Osteocyte (in vitro differentiated cells): Measurements from ENCODE around the gene GRIK2. TPM values are rescaled to one million over a fixed set of nuclear protein-coding genes. Genes with fewer than 3 reads are reported as not detected.

Experiments
- DNase-seq: peaks from one replicate; pipeline ENCODE4 v3.0.0; 2021; ENCODE audit warnings: mixed read lengths; ENCODE audit not compliant: unreplicated experiment; ENCODE audit errors: extremely low spot score
- H3K27ac Mint-ChIP-seq: one replicate; pipeline ENCODE4 v1.8.0; 2021; ENCODE audit warnings: mild to moderate bottlenecking, mixed read lengths; ENCODE audit not compliant: unreplicated experiment
- H3K27me3 Mint-ChIP-seq: one replicate; pipeline ENCODE4 v1.8.0; 2021; ENCODE audit warnings: mixed read lengths; ENCODE audit not compliant: unreplicated experiment
- H3K36me3 Mint-ChIP-seq: one replicate; pipeline ENCODE4 v1.8.0; 2021; ENCODE audit warnings: mixed read lengths; ENCODE audit not compliant: unreplicated experiment
- H3K4me1 Mint-ChIP-seq: one replicate; pipeline ENCODE4 v1.8.0; 2021; ENCODE audit warnings: mixed read lengths; ENCODE audit not compliant: unreplicated experiment
- H3K4me3 Mint-ChIP-seq: one replicate; pipeline ENCODE4 v1.8.0; 2021; ENCODE audit warnings: mild to moderate bottlenecking, moderate library complexity, mixed read lengths; ENCODE audit not compliant: unreplicated experiment
- H3K9me3 Mint-ChIP-seq: one replicate; pipeline ENCODE4 v1.8.0; 2021; ENCODE audit warnings: mixed read lengths; ENCODE audit not compliant: unreplicated experiment
- CTCF ChIP-seq: fragments of 200-600 bp; sonication (generic); IDR thresholded peaks from 2 replicates; pipeline ENCODE4 v1.5.0; 2021; ENCODE audit warnings: antibody characterized with exemption, mild to moderate bottlenecking, moderate library complexity
- total RNA-seq: library from RNA; stranded (reverse); gene quantifications from 2 replicates; pipeline ENCODE4 v1.2.1, GENCODE V29; 2021

GRIK2 gene
- total RNA-seq, 1 donor from 2014 or later, result 7.1 TPM

- TF ChIP-seq CTCF, result no peak
- H3K36me3 Mint-ChIP-seq, result no peaks in the 10 kb centered on the region
- H3K27ac Mint-ChIP-seq, result peak overlapping the region; percentile 47
- H3K4me3 Mint-ChIP-seq, result no peak overlapping the region
- H3K9me3 Mint-ChIP-seq, result no peaks in the 10 kb centered on the region
- no peaks in the 10 kb centered on the region for H3K27me3 Mint-ChIP-seq
- DNase-seq, result no peak
- peaks cover 31% of the 10 kb centered on the region for H3K4me1 Mint-ChIP-seq
These were observed 65.3 kb downstream of the GRIK2 start for GRCh38 chr6:101458826-101459225.

DNA sequence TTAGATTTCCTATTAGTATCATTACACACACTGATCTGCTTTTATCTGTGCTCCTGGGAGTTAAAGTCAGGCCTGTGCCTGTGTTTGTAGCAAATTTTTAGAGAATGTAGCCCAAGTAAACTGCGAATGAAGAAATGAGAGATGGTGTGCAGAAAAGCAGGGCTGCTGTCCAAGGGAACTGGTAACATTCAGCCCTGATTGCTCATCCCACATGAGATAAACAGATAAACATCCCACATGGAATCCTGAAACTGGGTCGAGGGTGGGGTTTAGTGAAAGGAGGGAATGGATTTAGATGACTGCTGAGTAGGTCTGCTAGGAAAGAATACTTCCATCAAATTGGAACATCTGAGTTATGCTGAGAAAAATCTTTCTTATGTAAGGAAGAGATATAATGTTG lies 69.1 kb downstream of the GRIK2 start:
- Mint-ChIP-seq H3K9me3 (no peaks in the 10 kb centered on the region), H3K27ac (no peak overlapping the region)
- DNase-seq, result no peak

DNA sequence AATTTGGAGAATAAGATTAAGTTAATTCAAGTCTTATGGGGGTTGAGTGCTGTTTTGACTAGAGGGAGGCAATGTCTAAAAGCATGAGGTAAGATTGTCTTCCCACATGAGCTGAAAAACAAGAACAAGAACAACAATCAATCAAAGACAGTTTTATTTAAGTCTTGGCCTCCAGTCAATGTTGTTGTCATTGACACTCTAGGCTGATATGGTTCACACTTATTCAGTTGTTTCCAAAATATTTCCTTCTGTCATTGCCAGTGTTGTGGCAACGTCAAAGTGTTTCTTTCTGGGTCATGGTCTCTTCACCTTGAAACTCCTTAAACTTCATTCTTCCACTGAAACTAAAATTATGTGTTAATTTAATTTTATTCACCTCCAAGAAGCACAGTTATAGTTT lies 72.4 kb downstream of the GRIK2 start:
- H3K9me3 Mint-ChIP-seq, result peaks cover 6% of the 10 kb centered on the region
- no peaks in the 10 kb centered on the region for H3K27me3 Mint-ChIP-seq
- H3K4me3 Mint-ChIP-seq, result no peak overlapping the region
- no peak for TF ChIP-seq CTCF
- H3K4me1 Mint-ChIP-seq, result peaks cover 8% of the 10 kb centered on the region
- H3K27ac Mint-ChIP-seq, result no peak overlapping the region
- no peak for DNase-seq
- H3K36me3 Mint-ChIP-seq, result no peaks in the 10 kb centered on the region

More for the DNA sequence above, 69.1 kb downstream of the GRIK2 start:
- no peak overlapping the region for H3K4me3 Mint-ChIP-seq
- H3K4me1 Mint-ChIP-seq, result peaks cover 26% of the 10 kb centered on the region
- no peaks in the 10 kb centered on the region for H3K27me3 Mint-ChIP-seq
- H3K36me3 Mint-ChIP-seq, result no peaks in the 10 kb centered on the region
- no peak for TF ChIP-seq CTCF

DNA sequence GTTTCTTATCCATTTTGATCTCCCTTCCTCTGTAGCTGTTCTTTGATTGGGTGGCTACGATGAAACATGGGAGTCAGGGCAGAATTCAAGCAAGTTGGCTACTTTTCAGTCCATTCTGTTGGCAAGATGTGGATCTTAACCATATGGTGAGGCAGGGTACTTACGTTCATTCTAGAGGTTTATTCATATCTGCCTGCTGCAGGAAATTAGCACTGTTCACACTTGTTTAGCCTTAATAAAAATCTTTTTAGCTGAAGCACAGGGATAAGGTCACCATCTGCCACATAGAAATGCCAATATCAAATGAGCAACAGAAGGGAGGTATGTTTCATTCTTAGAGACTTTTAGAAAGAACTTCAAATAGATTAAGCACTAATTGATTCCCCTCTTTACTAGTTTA lies 83.9 kb downstream of the GRIK2 start:
- H3K4me3 Mint-ChIP-seq, result no peak overlapping the region
- no peaks in the 10 kb centered on the region for H3K4me1 Mint-ChIP-seq
- TF ChIP-seq CTCF, result no peak
- H3K27me3 Mint-ChIP-seq, result no peaks in the 10 kb centered on the region
- no peaks in the 10 kb centered on the region for H3K36me3 Mint-ChIP-seq
- H3K9me3 Mint-ChIP-seq, result no peaks in the 10 kb centered on the region
- no peak for DNase-seq
- H3K27ac Mint-ChIP-seq, result no peak overlapping the region

DNA sequence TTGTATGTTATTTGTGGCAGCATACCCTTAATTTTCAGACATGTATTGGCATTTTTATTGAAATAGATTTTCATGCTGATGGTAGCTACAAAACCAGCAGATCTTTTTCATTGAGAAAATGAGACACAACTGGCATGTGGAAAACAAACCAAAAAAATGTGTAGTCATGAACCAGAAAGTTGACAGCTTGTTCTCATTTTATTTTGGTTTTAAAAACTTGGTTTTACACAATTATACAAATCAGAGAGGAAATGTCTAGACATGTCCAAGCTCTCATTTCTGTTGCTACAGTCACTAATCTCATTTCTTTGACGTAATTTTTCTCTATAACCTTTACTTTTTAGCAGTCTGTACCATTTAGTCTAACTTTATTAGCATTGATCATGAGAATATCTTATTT lies 85.4 kb downstream of the GRIK2 start:
- Mint-ChIP-seq H3K36me3 (no peaks in the 10 kb centered on the region), H3K4me1 (no peaks in the 10 kb centered on the region), H3K27ac (no peak overlapping the region), H3K27me3 (no peaks in the 10 kb centered on the region), H3K4me3 (no peak overlapping the region), H3K9me3 (no peaks in the 10 kb centered on the region)
- DNase-seq, result no peak
- no peak for TF ChIP-seq CTCF
